ENCODE measurements around the gene APC2.

DNA sequence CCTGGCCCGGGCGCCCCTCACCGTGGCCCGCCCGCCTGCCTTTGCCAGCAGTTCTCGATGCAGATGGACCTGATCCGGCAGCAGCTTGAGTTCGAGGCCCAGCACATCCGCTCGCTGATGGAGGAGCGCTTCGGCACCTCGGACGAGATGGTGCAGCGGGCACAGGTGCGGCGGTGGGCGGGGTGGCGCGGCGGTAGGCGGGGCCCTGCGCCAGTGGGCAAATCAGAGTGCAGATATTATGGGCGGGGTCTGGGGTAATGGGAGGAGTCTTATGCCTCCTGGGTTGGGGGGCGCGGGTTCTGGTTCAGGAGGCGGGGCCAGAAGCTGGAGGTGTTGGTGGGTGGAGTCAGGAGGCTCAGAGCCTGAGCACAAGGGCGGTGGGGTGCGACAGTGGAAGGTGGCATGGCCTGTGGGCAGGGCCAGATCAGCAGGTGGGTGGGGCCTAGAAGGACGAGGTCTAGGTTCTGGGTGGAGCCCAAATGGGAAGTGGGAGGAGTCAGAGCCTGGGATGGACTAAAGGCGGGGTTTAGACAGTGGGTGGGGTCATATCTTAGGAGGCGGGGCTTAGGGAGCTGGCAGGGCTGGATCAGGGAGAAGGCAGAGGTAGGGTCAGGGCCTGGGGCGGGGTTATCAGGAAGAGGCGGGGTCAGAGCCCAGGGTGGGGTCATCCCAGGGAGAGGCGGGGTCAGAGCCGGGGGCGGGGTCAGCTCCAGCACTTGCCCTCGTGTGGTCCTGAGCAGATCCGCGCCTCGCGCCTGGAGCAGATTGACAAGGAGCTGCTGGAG lies 5.6 kb downstream of the APC2 start:
- TF ChIP-seq SMC3 (conservative IDR thresholded peaks at IDR 0.05; ENCODE audit: poor library complexity) = no peak
- TF ChIP-seq POLR2AphosphoS5 (IDR thresholded peaks at IDR 0.05) = peak; percentile 20
- TF ChIP-seq MXI1 (conservative IDR thresholded peaks at IDR 0.05; ENCODE audit: poor library complexity, severe bottlenecking) = no peak
- TF ChIP-seq, protein P1, sequence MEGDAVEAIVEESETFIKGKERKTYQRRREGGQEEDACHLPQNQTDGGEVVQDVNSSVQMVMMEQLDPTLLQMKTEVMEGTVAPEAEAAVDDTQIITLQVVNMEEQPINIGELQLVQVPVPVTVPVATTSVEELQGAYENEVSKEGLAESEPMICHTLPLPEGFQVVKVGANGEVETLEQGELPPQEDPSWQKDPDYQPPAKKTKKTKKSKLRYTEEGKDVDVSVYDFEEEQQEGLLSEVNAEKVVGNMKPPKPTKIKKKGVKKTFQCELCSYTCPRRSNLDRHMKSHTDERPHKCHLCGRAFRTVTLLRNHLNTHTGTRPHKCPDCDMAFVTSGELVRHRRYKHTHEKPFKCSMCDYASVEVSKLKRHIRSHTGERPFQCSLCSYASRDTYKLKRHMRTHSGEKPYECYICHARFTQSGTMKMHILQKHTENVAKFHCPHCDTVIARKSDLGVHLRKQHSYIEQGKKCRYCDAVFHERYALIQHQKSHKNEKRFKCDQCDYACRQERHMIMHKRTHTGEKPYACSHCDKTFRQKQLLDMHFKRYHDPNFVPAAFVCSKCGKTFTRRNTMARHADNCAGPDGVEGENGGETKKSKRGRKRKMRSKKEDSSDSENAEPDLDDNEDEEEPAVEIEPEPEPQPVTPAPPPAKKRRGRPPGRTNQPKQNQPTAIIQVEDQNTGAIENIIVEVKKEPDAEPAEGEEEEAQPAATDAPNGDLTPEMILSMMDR (IDR thresholded peaks at IDR 0.05; ENCODE audit: poor library complexity, severe bottlenecking) = no peak
- TF ChIP-seq EP300 (conservative IDR thresholded peaks at IDR 0.05; ENCODE audit: poor library complexity, severe bottlenecking) = no peak

Data from neural cell (in vitro differentiated cells).